ENCODE measurements around the gene KCTD8.

KCTD8 gene

GRCh38 chr4:44447563-44448504 is 775 bp downstream of the KCTD8 start:
- no peak overlapping the region for H3K4me3 ChIP-seq (ENCODE audit: low read length)
- no peak for DNase-seq (ENCODE audit: low read depth)
- TF ChIP-seq, protein P1, sequence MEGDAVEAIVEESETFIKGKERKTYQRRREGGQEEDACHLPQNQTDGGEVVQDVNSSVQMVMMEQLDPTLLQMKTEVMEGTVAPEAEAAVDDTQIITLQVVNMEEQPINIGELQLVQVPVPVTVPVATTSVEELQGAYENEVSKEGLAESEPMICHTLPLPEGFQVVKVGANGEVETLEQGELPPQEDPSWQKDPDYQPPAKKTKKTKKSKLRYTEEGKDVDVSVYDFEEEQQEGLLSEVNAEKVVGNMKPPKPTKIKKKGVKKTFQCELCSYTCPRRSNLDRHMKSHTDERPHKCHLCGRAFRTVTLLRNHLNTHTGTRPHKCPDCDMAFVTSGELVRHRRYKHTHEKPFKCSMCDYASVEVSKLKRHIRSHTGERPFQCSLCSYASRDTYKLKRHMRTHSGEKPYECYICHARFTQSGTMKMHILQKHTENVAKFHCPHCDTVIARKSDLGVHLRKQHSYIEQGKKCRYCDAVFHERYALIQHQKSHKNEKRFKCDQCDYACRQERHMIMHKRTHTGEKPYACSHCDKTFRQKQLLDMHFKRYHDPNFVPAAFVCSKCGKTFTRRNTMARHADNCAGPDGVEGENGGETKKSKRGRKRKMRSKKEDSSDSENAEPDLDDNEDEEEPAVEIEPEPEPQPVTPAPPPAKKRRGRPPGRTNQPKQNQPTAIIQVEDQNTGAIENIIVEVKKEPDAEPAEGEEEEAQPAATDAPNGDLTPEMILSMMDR (conservative IDR thresholded peaks at IDR 0.05; ENCODE audit: low read length) = no peak

DNA sequence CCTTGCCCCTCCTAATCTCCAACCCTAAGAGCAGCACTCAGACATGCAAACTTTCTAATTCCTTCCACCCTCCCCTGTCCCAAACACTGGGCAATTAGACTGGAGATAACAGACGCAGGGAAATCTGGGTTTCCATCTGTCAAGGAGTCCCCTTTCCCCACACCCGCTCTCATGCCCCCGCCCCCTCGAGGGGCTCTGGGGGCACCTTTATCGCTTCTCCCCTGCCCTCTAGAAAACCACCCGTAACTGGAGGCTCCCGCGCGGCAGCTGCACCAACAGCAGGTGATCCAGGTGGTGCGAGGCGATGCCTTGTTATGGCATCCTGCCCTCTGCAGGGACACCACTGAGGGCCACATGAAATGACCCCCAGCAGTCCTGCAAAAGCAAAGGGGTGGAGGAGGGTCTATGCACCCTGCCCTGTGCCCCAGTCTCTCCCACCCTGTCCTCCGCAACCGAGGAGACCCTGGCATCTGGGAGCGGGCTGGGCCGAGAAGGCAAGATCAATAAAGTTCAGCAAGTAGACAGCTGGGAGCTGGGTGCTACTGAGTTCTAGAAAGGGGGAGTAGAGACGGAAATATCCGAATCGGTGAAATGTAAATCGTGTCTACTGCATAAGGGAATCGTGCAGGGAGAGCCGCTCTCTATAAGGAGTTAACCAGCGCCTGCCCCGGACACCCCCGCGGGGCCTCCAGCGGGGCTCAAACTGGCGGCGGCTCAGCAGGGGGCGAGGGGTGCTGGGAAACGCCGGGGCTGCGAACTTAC is 1.6 kb downstream of the KCTD8 start:
- DNase-seq (ENCODE audit: low read depth) = no peak
- TF ChIP-seq, protein P1 (conservative IDR thresholded peaks at IDR 0.05; ENCODE audit: low read length) = no peak
- H3K4me3 ChIP-seq (ENCODE audit: low read length) = no peak overlapping the region

DNA sequence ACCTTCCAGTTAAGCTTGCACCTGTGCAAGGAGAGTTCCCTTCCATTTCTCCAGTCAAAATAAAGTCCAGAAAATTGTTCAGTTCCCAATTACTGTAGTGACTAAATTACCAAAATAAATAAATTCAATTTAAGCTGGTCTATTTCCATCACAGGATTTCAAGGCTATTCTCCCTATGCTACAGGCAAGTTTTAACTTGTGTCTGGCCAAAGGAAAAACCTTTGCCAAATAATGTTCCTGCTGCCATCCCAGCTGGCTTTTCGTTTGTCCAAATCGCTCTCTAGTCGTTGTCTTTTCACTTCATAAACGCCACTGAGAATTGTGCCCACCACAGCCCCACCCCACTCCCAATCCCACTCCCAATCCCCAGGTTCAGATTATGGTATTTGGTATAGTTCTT is 2.4 kb downstream of the KCTD8 start:
- H3K4me3 ChIP-seq (ENCODE audit: low read length) = no peak overlapping the region
- TF ChIP-seq, protein P1 (conservative IDR thresholded peaks at IDR 0.05; ENCODE audit: low read length) = no peak
- no peak for DNase-seq (ENCODE audit: low read depth)

- TF ChIP-seq, protein P1 (conservative IDR thresholded peaks at IDR 0.05; ENCODE audit: low read length) = no peak
- no peak for DNase-seq (ENCODE audit: low read depth)
- H3K4me3 ChIP-seq (ENCODE audit: low read length) = no peak overlapping the region
These were observed 9.9 kb downstream of the KCTD8 start for GRCh38 chr4:44438687-44439086.

DNA sequence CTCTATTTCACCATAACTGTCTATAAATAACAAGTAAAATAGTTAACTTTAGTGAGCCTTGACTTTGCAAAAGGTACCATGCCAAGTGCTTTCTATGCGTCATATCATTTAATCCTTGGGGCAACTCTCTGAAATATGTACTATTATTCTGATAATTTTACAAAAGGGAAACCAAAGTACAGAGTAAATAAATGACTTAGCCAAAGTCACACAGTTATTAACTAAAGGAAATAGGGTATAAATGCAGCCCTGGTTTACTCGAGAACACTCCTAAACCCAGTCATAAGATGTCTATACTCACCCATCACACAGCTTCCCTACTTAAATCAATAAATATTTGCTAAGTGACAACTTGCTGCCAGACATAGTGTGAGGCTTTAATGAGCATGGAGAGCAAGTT is 14.4 kb downstream of the KCTD8 start:
- no peak overlapping the region for H3K4me3 ChIP-seq (ENCODE audit: low read length)
- DNase-seq (ENCODE audit: low read depth) = no peak
- TF ChIP-seq, protein P1 (conservative IDR thresholded peaks at IDR 0.05; ENCODE audit: low read length) = no peak

DNA sequence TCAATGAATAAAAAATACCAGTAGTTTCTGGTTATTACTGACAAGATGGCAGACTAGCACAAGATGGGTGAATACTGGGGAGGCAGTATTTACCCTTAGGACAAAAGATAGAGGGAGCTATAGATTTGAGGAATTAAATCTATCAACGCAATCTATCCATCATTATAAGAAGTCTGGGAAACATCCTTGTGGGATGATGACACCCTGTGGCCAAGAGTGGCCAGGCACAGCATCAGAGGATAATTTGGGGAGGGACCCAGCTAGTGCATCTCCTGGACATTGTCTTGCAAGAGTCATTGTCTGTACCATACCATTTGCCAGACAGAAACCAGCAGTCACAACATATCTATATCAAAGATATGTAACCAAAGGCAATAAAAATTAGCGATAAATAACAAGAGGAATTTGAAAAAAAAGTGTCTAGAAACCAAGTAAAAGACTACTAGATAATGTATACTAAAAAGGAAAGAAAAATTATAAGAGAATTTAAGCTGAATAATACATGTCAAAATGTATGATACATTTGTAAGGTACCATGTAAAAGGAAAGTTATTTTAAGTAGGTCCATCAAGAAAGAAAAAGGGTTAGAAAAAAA is 22.9 kb downstream of the KCTD8 start:
- TF ChIP-seq, protein P1 (conservative IDR thresholded peaks at IDR 0.05; ENCODE audit: low read length) = no peak; the same call in 1 of the 2 replicates
- H3K4me3 ChIP-seq (ENCODE audit: low read length) = no peak overlapping the region
- no peak for DNase-seq (ENCODE audit: low read depth)
